HepG2 (cell line): Measurements from ENCODE around the gene EDC3. TPM values are rescaled to one million over a fixed set of nuclear protein-coding genes. Genes with fewer than 3 reads are reported as not detected.

Experiments used
- ADNP ChIP-seq: sonication (generic); formaldehyde crosslinking; IDR thresholded peaks from 2 replicates; pipeline ENCODE4 v1.4.0; 2020; ENCODE audit warnings: missing genetic modification reagents
- ETV6 ChIP-seq: sonication (generic); formaldehyde crosslinking; conservative IDR thresholded peaks from 2 replicates; pipeline ENCODE4 v1.4.0; 2020; ENCODE audit warnings: missing genetic modification reagents
- GABPA ChIP-seq, 2 experiments: IDR thresholded peaks; 2 replicates each; pipeline ENCODE4 v1.6.1; 2011 to 2016; ENCODE audit warnings: low read depth in 2 of 2, low read length in 1 of 2, missing biosample characterization in 1 of 2, missing genetic modification characterization in 1 of 2
- PLRG1 ChIP-seq: fragments of 450-650 bp; conservative IDR thresholded peaks from 2 replicates; pipeline ENCODE4 v1.6.1; 2016
- RFXAP ChIP-seq: sonication (generic); formaldehyde crosslinking; IDR thresholded peaks from 2 replicates; pipeline ENCODE4 v1.4.0; 2020; ENCODE audit warnings: missing genetic modification reagents, borderline replicate concordance
- SNAI1 ChIP-seq: sonication (generic); formaldehyde crosslinking; IDR thresholded peaks from 2 replicates; pipeline ENCODE4 v1.5.0; 2020; ENCODE audit warnings: mild to moderate bottlenecking, missing genetic modification reagents, borderline replicate concordance
- TCF12 ChIP-seq, 2 experiments: fragments of 450-650 bp in 1 of 2; sonication (generic) in 1 of 2; formaldehyde crosslinking in 1 of 2; IDR thresholded peaks; 2 replicates each; pipeline versions ENCODE4 v1.6.1 to v1.8.0; 2017 to 2022; ENCODE audit warnings: antibody characterized with exemption in 1 of 2, mild to moderate bottlenecking in 1 of 2, missing genetic modification reagents in 1 of 2, moderate library complexity in 1 of 2
- ZBTB7B ChIP-seq: sonication (generic); formaldehyde crosslinking; IDR thresholded peaks from 2 replicates; pipeline ENCODE4 v1.4.0; 2020; ENCODE audit warnings: missing genetic modification reagents
- ZNF512 ChIP-seq: sonication (generic); formaldehyde crosslinking; IDR thresholded peaks from 2 replicates; pipeline ENCODE4 v1.4.0; 2020; ENCODE audit warnings: mild to moderate bottlenecking, missing genetic modification reagents
- ZNF609 ChIP-seq: sonication (generic); formaldehyde crosslinking; IDR thresholded peaks from 2 replicates; pipeline ENCODE4 v1.4.0; 2020; ENCODE audit warnings: mild to moderate bottlenecking, missing genetic modification reagents, borderline replicate concordance
- polyA plus RNA-seq, 8 experiments: library from polyadenylated mRNA; depleted of rRNA in 3 of 8; stranded (reverse) in 7 of 8; unstranded in 1 of 8; fragments of >200 nt; fragmentation: Illumina TruSeq in 4 of 8; extraction: Trizol in 4 of 8; gene quantifications; 2 replicates each; pipeline versions ENCODE4 v1.2.1 to v1.2.3, GENCODE V29; 2011 to 2016; ENCODE audit warnings: low read depth in 4 of 8, missing spikeins in 1 of 8, mixed read lengths in 1 of 8; ENCODE audit not compliant: insufficient read depth in 1 of 8
- total RNA-seq, 5 experiments: library from RNA; depleted of rRNA; stranded (reverse); fragments of >200 nt; fragmentation: Illumina TruSeq; extraction: Trizol; gene quantifications; 2 replicates each; pipeline ENCODE4 v1.2.3, GENCODE V29; 2016; ENCODE audit warnings: low read depth in 1 of 5
- TF ChIP-seq, protein P1 (sequence below): sonication (generic); formaldehyde crosslinking; IDR thresholded peaks from 2 replicates; pipeline ENCODE4 v1.4.0; 2020; ENCODE audit warnings: missing genetic modification reagents, borderline replicate concordance
- TF ChIP-seq, protein P2 (sequence below): sonication (generic); formaldehyde crosslinking; IDR thresholded peaks from 2 replicates; pipeline ENCODE4 v1.4.0; 2020; ENCODE audit warnings: missing genetic modification reagents, mild to moderate bottlenecking, borderline replicate concordance

EDC3 gene
- total and polyA plus RNA-seq, 2 of the 13 experiments (the other 11 are each of a cell fraction or from before 2014, with no cell fraction given) = 17.4 to 32.0 TPM

GRCh38 chr15:74620636-74621545 is 74.9 kb downstream of the EDC3 start (continued):
- TF ChIP-seq, protein P1, sequence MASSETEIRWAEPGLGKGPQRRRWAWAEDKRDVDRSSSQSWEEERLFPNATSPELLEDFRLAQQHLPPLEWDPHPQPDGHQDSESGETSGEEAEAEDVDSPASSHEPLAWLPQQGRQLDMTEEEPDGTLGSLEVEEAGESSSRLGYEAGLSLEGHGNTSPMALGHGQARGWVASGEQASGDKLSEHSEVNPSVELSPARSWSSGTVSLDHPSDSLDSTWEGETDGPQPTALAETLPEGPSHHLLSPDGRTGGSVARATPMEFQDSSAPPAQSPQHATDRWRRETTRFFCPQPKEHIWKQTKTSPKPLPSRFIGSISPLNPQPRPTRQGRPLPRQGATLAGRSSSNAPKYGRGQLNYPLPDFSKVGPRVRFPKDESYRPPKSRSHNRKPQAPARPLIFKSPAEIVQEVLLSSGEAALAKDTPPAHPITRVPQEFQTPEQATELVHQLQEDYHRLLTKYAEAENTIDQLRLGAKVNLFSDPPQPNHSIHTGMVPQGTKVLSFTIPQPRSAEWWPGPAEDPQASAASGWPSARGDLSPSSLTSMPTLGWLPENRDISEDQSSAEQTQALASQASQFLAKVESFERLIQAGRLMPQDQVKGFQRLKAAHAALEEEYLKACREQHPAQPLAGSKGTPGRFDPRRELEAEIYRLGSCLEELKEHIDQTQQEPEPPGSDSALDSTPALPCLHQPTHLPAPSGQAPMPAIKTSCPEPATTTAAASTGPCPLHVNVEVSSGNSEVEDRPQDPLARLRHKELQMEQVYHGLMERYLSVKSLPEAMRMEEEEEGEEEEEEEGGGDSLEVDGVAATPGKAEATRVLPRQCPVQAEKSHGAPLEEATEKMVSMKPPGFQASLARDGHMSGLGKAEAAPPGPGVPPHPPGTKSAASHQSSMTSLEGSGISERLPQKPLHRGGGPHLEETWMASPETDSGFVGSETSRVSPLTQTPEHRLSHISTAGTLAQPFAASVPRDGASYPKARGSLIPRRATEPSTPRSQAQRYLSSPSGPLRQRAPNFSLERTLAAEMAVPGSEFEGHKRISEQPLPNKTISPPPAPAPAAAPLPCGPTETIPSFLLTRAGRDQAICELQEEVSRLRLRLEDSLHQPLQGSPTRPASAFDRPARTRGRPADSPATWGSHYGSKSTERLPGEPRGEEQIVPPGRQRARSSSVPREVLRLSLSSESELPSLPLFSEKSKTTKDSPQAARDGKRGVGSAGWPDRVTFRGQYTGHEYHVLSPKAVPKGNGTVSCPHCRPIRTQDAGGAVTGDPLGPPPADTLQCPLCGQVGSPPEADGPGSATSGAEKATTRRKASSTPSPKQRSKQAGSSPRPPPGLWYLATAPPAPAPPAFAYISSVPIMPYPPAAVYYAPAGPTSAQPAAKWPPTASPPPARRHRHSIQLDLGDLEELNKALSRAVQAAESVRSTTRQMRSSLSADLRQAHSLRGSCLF (CRISPR knock-in tag) = no peak
- TF ChIP-seq ADNP (CRISPR knock-in tag) (no peak), ZNF609 (CRISPR knock-in tag) (no peak), RFXAP (CRISPR knock-in tag) (no peak), TCF12 (IDR thresholded peaks at IDR 0.05) (no peak), TCF12 (CRISPR knock-in tag; IDR thresholded peaks at IDR 0.05) (no peak), ZNF512 (CRISPR knock-in tag) (no peak), PLRG1 (no peak), GABPA (IDR thresholded peaks at IDR 0.05; ENCODE audit: low read depth, low read length) (no peak), GABPA (CRISPR knock-in tag; IDR thresholded peaks at IDR 0.05; ENCODE audit: low read depth) (peak; percentile 47), SNAI1 (CRISPR knock-in tag) (no peak), ZBTB7B (no peak), ETV6 (CRISPR knock-in tag) (no peak)
- TF ChIP-seq, protein P2, sequence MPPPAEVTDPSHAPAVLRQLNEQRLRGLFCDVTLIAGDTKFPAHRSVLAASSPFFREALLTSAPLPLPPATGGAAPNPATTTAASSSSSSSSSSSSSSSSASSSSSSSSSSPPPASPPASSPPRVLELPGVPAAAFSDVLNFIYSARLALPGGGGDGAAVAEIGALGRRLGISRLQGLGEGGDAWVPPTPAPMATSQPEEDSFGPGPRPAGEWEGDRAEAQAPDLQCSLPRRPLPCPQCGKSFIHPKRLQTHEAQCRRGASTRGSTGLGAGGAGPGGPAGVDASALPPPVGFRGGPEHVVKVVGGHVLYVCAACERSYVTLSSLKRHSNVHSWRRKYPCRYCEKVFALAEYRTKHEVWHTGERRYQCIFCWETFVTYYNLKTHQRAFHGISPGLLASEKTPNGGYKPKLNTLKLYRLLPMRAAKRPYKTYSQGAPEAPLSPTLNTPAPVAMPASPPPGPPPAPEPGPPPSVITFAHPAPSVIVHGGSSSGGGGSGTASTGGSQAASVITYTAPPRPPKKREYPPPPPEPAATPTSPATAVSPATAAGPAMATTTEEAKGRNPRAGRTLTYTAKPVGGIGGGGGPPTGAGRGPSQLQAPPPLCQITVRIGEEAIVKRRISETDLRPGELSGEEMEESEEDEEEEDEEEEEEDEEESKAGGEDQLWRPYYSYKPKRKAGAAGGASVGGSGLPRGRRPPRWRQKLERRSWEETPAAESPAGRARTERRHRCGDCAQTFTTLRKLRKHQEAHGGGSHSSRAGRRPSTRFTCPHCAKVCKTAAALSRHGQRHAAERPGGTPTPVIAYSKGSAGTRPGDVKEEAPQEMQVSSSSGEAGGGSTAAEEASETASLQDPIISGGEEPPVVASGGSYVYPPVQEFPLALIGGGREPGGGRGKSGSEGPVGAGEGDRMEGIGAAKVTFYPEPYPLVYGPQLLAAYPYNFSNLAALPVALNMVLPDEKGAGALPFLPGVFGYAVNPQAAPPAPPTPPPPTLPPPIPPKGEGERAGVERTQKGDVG (CRISPR knock-in tag) = peak; percentile 53; the same call in 1 of the 2 replicates
